ENCODE data around the gene PLXNB1.

PLXNB1 gene

DNA sequence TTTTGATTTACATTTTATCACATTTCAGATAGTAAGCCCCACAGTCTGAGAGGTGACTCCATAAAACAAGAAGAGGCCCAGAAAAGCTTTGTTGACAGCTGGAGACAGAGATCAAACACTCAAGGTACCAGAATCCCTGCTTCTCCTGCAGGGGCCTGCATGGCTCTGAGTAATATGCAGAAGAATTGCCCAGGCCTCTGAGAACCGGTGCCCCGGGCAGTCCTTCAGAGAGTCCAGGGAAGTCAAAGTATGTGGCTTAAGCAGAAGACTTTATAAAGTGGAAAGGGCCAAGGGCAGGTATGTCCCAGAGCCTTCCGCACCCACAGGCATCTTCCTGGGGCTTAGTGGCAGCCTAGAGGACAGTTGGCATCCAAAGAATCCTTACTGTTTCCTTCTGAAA, 29.4 kb upstream of the PLXNB1 start:
- no peak overlapping the region for H3K4me2 ChIP-seq (ENCODE audit: low read length)
- peaks cover 62% of the 10 kb centered on the region for H3K36me3 ChIP-seq (ENCODE audit: insufficient read depth, low read length)
- no peak overlapping the region for H3K9ac ChIP-seq (ENCODE audit: low read length)
- H3K4me1 ChIP-seq (ENCODE audit: insufficient read depth, low read length, severe bottlenecking), result no peaks in the 10 kb centered on the region
- no peaks in the 10 kb centered on the region for H3K9me3 ChIP-seq (ENCODE audit: low read length)
- H3K27ac ChIP-seq (ENCODE audit: low read depth, low read length, poor library complexity, severe bottlenecking), result no peak overlapping the region
- H4K20me1 ChIP-seq (ENCODE audit: insufficient read depth, low read length), result no peaks in the 10 kb centered on the region
- no peaks in the 10 kb centered on the region for H3K9me2 ChIP-seq (ENCODE audit: low read depth, low read length)
- no peaks in the 10 kb centered on the region for H3K27me3 ChIP-seq (ENCODE audit: insufficient read depth, low read length)
- TF ChIP-seq, protein P1, sequence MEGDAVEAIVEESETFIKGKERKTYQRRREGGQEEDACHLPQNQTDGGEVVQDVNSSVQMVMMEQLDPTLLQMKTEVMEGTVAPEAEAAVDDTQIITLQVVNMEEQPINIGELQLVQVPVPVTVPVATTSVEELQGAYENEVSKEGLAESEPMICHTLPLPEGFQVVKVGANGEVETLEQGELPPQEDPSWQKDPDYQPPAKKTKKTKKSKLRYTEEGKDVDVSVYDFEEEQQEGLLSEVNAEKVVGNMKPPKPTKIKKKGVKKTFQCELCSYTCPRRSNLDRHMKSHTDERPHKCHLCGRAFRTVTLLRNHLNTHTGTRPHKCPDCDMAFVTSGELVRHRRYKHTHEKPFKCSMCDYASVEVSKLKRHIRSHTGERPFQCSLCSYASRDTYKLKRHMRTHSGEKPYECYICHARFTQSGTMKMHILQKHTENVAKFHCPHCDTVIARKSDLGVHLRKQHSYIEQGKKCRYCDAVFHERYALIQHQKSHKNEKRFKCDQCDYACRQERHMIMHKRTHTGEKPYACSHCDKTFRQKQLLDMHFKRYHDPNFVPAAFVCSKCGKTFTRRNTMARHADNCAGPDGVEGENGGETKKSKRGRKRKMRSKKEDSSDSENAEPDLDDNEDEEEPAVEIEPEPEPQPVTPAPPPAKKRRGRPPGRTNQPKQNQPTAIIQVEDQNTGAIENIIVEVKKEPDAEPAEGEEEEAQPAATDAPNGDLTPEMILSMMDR (IDR thresholded peaks at IDR 0.05; ENCODE audit: low read length), result no peak
- TF ChIP-seq EZH2 (IDR thresholded peaks at IDR 0.05; ENCODE audit: borderline replicate concordance, low read length), result no peak
- no peak overlapping the region for H3K4me3 ChIP-seq (ENCODE audit: low read depth, low read length, poor library complexity, severe bottlenecking)
- no peaks in the 10 kb centered on the region for H3F3A ChIP-seq (ENCODE audit: insufficient read depth, low read length)
- no peaks in the 10 kb centered on the region for H3K79me2 ChIP-seq (ENCODE audit: insufficient read depth, low read length)
- no peak overlapping the region for H2AFZ ChIP-seq (ENCODE audit: low read length)

DNA sequence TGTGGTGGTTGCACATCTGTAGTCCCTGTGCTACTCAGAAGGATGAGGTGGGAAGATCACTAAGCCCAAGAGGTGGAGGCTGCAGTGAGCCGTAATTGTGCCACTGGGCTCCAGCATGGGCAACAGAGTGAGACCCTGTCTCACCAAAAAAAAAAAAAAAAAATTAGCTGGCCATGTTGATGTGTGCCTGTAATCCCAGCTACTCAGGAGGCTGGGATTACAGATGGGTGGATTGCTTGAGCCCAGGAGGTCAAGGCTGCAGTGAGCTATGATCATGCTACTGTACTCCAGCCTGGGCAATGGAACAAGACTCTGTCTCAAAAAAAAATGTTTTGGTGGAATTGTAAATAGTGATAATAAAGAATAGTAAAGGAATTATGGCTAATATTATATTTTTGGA, 26.6 kb upstream of the PLXNB1 start:
- H3K9me3 ChIP-seq (ENCODE audit: low read length), result no peaks in the 10 kb centered on the region
- H3K27ac ChIP-seq (ENCODE audit: low read depth, low read length, poor library complexity, severe bottlenecking), result no peak overlapping the region
- TF ChIP-seq, protein P1 (IDR thresholded peaks at IDR 0.05; ENCODE audit: low read length), result no peak
- no peak for TF ChIP-seq EZH2 (IDR thresholded peaks at IDR 0.05; ENCODE audit: borderline replicate concordance, low read length)
- H3K36me3 ChIP-seq (ENCODE audit: insufficient read depth, low read length), result peaks cover 88% of the 10 kb centered on the region
- H3K9ac ChIP-seq (ENCODE audit: low read length), result no peak overlapping the region
- no peaks in the 10 kb centered on the region for H3K4me1 ChIP-seq (ENCODE audit: insufficient read depth, low read length, severe bottlenecking)
- H2AFZ ChIP-seq (ENCODE audit: low read length), result no peak overlapping the region
- H3K4me2 ChIP-seq (ENCODE audit: low read length), result no peak overlapping the region
- no peaks in the 10 kb centered on the region for H3K79me2 ChIP-seq (ENCODE audit: insufficient read depth, low read length)
- H3K4me3 ChIP-seq (ENCODE audit: low read depth, low read length, poor library complexity, severe bottlenecking), result no peak overlapping the region
- H3K9me2 ChIP-seq (ENCODE audit: low read depth, low read length), result no peaks in the 10 kb centered on the region
- H3K27me3 ChIP-seq (ENCODE audit: insufficient read depth, low read length), result no peaks in the 10 kb centered on the region
- no peaks in the 10 kb centered on the region for H4K20me1 ChIP-seq (ENCODE audit: insufficient read depth, low read length)
- no peaks in the 10 kb centered on the region for H3F3A ChIP-seq (ENCODE audit: insufficient read depth, low read length)

DNA sequence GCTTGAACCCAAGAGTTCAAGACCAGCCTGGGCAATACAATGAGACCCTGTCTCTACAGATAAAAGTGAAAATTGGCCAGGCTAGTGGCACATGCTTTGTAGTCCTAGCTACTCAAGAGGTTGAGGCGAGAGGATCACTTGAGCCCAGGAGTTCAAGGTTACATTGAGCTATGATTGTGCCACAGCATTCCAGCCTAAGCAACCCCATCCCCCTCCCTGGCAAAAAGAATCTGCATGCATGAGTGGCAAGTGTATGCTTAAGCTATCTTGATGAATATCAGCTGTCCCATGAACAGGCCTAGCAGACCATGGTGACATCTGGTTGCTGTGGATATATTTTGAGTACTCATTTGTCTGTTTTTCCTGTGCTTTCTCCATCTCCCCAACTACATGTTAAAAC, 21.4 kb upstream of the PLXNB1 start:
- H3K9me3 ChIP-seq (ENCODE audit: low read length), result no peaks in the 10 kb centered on the region
- H3F3A ChIP-seq (ENCODE audit: insufficient read depth, low read length), result no peaks in the 10 kb centered on the region
- peaks cover 54% of the 10 kb centered on the region for H3K36me3 ChIP-seq (ENCODE audit: insufficient read depth, low read length)
- no peak overlapping the region for H3K27ac ChIP-seq (ENCODE audit: low read depth, low read length, poor library complexity, severe bottlenecking)
- no peak overlapping the region for H3K9ac ChIP-seq (ENCODE audit: low read length)
- peaks cover 9% of the 10 kb centered on the region for H3K79me2 ChIP-seq (ENCODE audit: insufficient read depth, low read length)
- no peak overlapping the region for H3K4me2 ChIP-seq (ENCODE audit: low read length)
- H2AFZ ChIP-seq (ENCODE audit: low read length), result no peak overlapping the region
- H3K4me3 ChIP-seq (ENCODE audit: low read depth, low read length, poor library complexity, severe bottlenecking), result no peak overlapping the region
- no peaks in the 10 kb centered on the region for H3K9me2 ChIP-seq (ENCODE audit: low read depth, low read length)
- no peaks in the 10 kb centered on the region for H3K27me3 ChIP-seq (ENCODE audit: insufficient read depth, low read length)
- TF ChIP-seq, protein P1 (IDR thresholded peaks at IDR 0.05; ENCODE audit: low read length), result no peak
- no peak for TF ChIP-seq EZH2 (IDR thresholded peaks at IDR 0.05; ENCODE audit: borderline replicate concordance, low read length)
- H4K20me1 ChIP-seq (ENCODE audit: insufficient read depth, low read length), result no peaks in the 10 kb centered on the region
- peaks cover 16% of the 10 kb centered on the region for H3K4me1 ChIP-seq (ENCODE audit: insufficient read depth, low read length, severe bottlenecking)
